Loucy (cell line): ENCODE measurements around the gene ASTL.

Experiments
- H2AFZ ChIP-seq: fragments of 200-600 bp; sonication (generic); 2 replicates; pipeline ENCODE4 v1.6.0; 2016; ENCODE audit warnings: antibody characterized with exemption, mild to moderate bottlenecking, low read length, moderate library complexity
- H3F3A ChIP-seq: fragments of 200-600 bp; 2 replicates; pipeline ENCODE4 v1.6.0; 2016; ENCODE audit warnings: antibody characterized with exemption, low read depth, mild to moderate bottlenecking
- H3K27me3 ChIP-seq: fragments of 200-600 bp; sonication (generic); 2 replicates; pipeline ENCODE4 v1.6.1; 2014; ENCODE audit warnings: low read length, mild to moderate bottlenecking; ENCODE audit not compliant: insufficient read depth, poor library complexity, severe bottlenecking
- H3K36me3 ChIP-seq: fragments of 200-600 bp; sonication (generic); 2 replicates; pipeline ENCODE4 v1.6.1; 2016; ENCODE audit warnings: low read length; ENCODE audit not compliant: insufficient read depth
- H3K4me1 ChIP-seq: fragments of 200-600 bp; sonication (generic); 2 replicates; pipeline ENCODE4 v1.5.1; 2014; ENCODE audit warnings: low read length, mild to moderate bottlenecking; ENCODE audit not compliant: insufficient read depth, poor library complexity, severe bottlenecking
- H3K4me2 ChIP-seq: fragments of 200-600 bp; sonication (generic); 2 replicates; pipeline ENCODE4 v1.6.0; 2014; ENCODE audit warnings: antibody characterized with exemption, low read length, low read depth, mild to moderate bottlenecking; ENCODE audit not compliant: poor library complexity, severe bottlenecking
- H3K4me3 ChIP-seq: fragments of 200-600 bp; sonication (generic); 2 replicates; pipeline ENCODE4 v1.5.1; 2014; ENCODE audit warnings: low read length, mild to moderate bottlenecking, mixed read lengths; ENCODE audit not compliant: poor library complexity, severe bottlenecking
- H3K79me2 ChIP-seq: fragments of 200-600 bp; sonication (generic); 2 replicates; pipeline ENCODE4 v1.6.1; 2014; ENCODE audit warnings: low read length; ENCODE audit not compliant: insufficient read depth
- H3K9ac ChIP-seq: fragments of 200-600 bp; sonication (generic); 2 replicates; pipeline ENCODE4 v1.6.0; 2014; ENCODE audit warnings: mild to moderate bottlenecking, low read depth, low read length, moderate library complexity; ENCODE audit not compliant: poor library complexity, severe bottlenecking
- H3K9me2 ChIP-seq: fragments of 200-600 bp; sonication (generic); replicated peaks from 2 replicates; pipeline ENCODE4 v1.6.1; 2016; ENCODE audit warnings: low read depth, low read length, mixed read lengths
- H3K9me3 ChIP-seq: fragments of 200-600 bp; sonication (generic); 2 replicates; pipeline ENCODE4 v1.6.1; 2014; ENCODE audit warnings: mild to moderate bottlenecking, antibody characterized with exemption, low read length, low read depth; ENCODE audit not compliant: insufficient read depth
- H4K20me1 ChIP-seq: fragments of 200-600 bp; sonication (generic); 2 replicates; pipeline ENCODE4 v1.6.0; 2014; ENCODE audit warnings: antibody characterized with exemption, low read length, mild to moderate bottlenecking; ENCODE audit not compliant: insufficient read depth, poor library complexity, severe bottlenecking
- EZH2phosphoT487 ChIP-seq: fragments of 200-600 bp; IDR thresholded peaks from 2 replicates; pipeline ENCODE4 v1.6.1; 2018; ENCODE audit warnings: antibody characterized with exemption, mild to moderate bottlenecking, moderate library complexity, borderline replicate concordance
- TF ChIP-seq, protein P1 (sequence below): fragments of 200-600 bp; sonication (generic); conservative IDR thresholded peaks from 2 replicates; pipeline ENCODE4 v1.5.1; 2014; ENCODE audit warnings: mild to moderate bottlenecking, antibody characterized with exemption, low read length

Gene ASTL

DNA sequence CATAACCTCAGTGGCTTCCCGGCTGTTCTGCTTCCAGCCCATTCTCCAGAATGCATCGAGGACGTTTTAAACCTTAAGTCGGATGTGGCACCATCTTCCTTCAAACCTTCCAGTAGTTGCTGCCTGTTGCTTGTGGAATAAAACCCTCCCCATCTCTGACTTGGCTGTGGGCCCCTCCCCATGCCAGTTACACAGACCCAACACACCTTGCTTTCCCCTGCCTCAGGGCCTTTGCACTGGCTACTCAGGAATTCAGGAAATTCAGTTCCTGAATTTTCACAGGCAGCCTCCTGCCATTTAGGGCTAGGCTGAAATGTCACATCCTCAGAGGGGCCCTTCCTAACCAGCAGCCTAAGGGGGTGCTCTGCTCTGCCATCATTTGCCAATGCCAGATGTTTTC, 16.9 kb downstream of the ASTL start:
- H3K9me3 ChIP-seq = no peaks in the 10 kb centered on the region
- no peaks in the 10 kb centered on the region for H3K27me3 ChIP-seq
- TF ChIP-seq, protein P1, sequence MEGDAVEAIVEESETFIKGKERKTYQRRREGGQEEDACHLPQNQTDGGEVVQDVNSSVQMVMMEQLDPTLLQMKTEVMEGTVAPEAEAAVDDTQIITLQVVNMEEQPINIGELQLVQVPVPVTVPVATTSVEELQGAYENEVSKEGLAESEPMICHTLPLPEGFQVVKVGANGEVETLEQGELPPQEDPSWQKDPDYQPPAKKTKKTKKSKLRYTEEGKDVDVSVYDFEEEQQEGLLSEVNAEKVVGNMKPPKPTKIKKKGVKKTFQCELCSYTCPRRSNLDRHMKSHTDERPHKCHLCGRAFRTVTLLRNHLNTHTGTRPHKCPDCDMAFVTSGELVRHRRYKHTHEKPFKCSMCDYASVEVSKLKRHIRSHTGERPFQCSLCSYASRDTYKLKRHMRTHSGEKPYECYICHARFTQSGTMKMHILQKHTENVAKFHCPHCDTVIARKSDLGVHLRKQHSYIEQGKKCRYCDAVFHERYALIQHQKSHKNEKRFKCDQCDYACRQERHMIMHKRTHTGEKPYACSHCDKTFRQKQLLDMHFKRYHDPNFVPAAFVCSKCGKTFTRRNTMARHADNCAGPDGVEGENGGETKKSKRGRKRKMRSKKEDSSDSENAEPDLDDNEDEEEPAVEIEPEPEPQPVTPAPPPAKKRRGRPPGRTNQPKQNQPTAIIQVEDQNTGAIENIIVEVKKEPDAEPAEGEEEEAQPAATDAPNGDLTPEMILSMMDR = no peak
- no peaks in the 10 kb centered on the region for H4K20me1 ChIP-seq
- no peaks in the 10 kb centered on the region for H3K9me2 ChIP-seq
- H3K79me2 ChIP-seq = no peaks in the 10 kb centered on the region
- H3K4me1 ChIP-seq = no peaks in the 10 kb centered on the region
- H3K36me3 ChIP-seq = no peaks in the 10 kb centered on the region
- no peak overlapping the region for H3K9ac ChIP-seq
- H3K4me3 ChIP-seq = no peak overlapping the region
- no peak overlapping the region for H2AFZ ChIP-seq
- H3F3A ChIP-seq = no peaks in the 10 kb centered on the region
- H3K4me2 ChIP-seq = no peak overlapping the region

DNA sequence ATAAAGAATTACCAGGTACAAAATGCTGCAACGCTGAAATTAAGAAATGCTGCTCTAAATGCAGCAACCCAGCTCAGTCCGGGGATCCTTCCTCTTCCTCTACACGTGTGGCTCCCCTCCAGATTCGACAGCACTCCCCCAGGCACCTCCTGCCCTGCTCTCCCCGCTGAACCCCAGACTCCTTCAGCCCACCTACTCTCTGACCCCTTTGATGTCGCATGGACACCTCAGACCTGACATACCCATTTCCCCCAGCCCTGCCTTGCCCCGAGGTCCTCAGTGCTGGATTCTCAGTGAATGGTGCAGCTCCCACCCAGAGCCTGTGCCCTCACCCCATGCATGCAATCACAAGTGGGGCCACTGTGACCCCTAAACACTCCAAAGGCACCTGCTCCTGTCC, 17.3 kb downstream of the ASTL start:
- H3K79me2 ChIP-seq = no peaks in the 10 kb centered on the region
- no peak overlapping the region for H3K4me2 ChIP-seq
- H4K20me1 ChIP-seq = no peaks in the 10 kb centered on the region
- no peaks in the 10 kb centered on the region for H3F3A ChIP-seq
- no peaks in the 10 kb centered on the region for H3K36me3 ChIP-seq
- no peaks in the 10 kb centered on the region for H3K9me2 ChIP-seq
- no peak overlapping the region for H3K9ac ChIP-seq
- H3K4me1 ChIP-seq = no peaks in the 10 kb centered on the region
- no peak for TF ChIP-seq EZH2phosphoT487
- TF ChIP-seq, protein P1 = no peak
- H3K27me3 ChIP-seq = no peaks in the 10 kb centered on the region
- H2AFZ ChIP-seq = no peak overlapping the region
- no peak overlapping the region for H3K4me3 ChIP-seq
- H3K9me3 ChIP-seq = no peaks in the 10 kb centered on the region

DNA sequence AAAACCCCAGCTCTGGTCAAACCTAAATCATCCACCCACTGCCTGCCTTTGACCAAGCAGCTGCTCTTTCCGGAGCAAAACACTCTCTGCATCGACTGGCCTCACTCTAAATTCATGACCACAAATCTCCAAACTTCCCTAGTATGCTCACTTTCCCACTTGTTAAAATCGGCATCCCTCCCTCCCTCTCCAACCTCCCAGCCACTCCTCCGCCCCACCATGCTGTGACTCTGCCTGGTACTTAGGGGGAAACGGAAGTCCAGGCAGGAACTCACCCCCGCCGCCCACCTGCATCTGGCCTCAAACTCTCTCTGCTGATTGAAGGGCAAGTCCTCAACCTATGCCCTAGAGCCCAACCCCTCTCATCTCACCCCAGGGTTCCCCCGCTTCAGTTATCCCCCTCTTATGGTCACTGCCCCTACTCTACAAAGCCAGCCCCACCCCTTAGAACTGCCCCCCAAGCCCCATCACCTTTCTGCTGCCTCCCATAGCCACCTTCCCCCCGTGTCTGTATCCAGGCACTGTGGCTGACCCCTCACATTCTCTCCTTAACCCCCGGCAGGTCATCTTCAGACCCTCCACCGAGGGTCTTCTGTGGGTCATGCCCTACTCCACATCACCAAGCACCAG, 18.1 kb downstream of the ASTL start:
- Histone ChIP-seq H3K79me2 (no peaks in the 10 kb centered on the region), H3K4me2 (no peak overlapping the region), H2AFZ (no peak overlapping the region), H3K9me3 (no peaks in the 10 kb centered on the region), H3K36me3 (no peaks in the 10 kb centered on the region), H3K4me3 (no peak overlapping the region), H3F3A (no peaks in the 10 kb centered on the region), H3K4me1 (no peaks in the 10 kb centered on the region), H3K9me2 (no peaks in the 10 kb centered on the region), H3K9ac (no peak overlapping the region), H4K20me1 (no peaks in the 10 kb centered on the region), H3K27me3 (no peaks in the 10 kb centered on the region)
- TF ChIP-seq, protein P1 = no peak
- no peak for TF ChIP-seq EZH2phosphoT487
